HCT116 (cell line): Measurements from ENCODE around the gene NSUN2.

ENCODE experiments used
- SIN3A ChIP-seq: IDR thresholded peaks from 2 replicates; pipeline ENCODE4 v1.6.1; 2012; ENCODE audit warnings: low read depth
- SRF ChIP-seq: IDR thresholded peaks from 2 replicates; pipeline ENCODE4 v1.6.1; 2012; ENCODE audit warnings: low read depth

- TF ChIP-seq SRF (no peak), SIN3A (no peak)
These were observed 51.1 kb downstream of the NSUN2 start for GRCh38 chr5:6581559-6582426.
